Spleen (tissue), 7 donors: ENCODE measurements around the gene PCDHGC3.

Experiments used
- POLR2AphosphoS5 ChIP-seq, 3 donors: sonication (generic); formaldehyde crosslinking; IDR thresholded peaks; one replicate each; pipeline ENCODE4 v1.5.1; 2017; ENCODE audit warnings: antibody characterized with exemption in 3 of 3
- TF ChIP-seq, protein P1 (sequence below), 11 experiments: fragments of 200-600 bp in 7 of 11; fragments of 450-650 bp in 4 of 11; sonication (generic) in 4 of 11; IDR thresholded peaks in 8 of 11; conservative IDR thresholded peaks in 3 of 11; 1 replicate in 7 of 11; 2 replicates in 4 of 11; pipeline versions ENCODE4 v1.4.0 to v1.8.0; 2016 to 2021; ENCODE audit warnings: antibody characterized with exemption in 11 of 11, inconsistent platforms in 4 of 11, mild to moderate bottlenecking in 1 of 11
- donor health status: DM: no; HTN: no; CAD: no; lungs with moderate emphysema.
- donor health status: DM: no; HTN: no; CAD: no.
- donor health status: DM: no; HTN: no; CAD: no.

DNA sequence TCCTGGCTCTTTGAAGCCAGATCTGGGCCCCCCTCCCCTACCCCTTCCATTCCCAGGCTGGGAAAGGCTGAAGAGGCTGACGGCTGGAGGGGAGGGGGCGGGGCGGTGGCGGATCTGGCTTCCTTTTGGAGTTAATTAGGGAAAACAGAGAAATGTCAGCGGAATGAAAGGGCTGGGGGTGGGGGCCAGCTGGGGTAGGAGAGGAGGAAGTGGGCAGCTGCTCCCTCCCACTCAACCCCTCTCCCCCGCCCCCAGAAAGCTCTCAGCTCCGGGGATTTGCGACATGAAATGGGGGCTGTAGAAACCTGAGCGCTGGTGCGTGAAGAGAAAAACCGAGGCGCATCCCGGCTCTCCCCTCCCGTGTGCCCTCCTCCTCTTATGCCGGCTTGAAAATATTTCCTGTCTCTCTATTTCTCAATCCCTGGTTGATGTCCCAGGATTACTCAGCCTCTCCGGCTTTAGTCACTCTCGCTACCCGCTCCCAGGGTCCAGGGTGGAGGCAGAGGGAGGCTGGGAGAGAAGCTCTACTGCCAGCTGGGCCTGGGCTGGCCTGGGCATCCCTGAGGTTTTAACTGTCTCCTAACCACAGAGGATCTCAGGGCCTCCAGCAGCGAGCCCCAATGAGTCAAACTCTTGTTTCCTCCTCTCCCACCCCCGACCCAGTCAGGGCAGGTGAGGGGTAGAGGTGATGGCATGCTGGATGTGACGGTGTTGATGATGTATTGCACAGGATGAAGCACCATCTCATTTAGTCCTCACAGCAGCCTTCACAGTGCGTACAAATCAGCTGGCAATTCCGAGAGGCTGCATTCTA lies 33.2 kb downstream of the PCDHGC3 start:
- TF ChIP-seq, protein P1, sequence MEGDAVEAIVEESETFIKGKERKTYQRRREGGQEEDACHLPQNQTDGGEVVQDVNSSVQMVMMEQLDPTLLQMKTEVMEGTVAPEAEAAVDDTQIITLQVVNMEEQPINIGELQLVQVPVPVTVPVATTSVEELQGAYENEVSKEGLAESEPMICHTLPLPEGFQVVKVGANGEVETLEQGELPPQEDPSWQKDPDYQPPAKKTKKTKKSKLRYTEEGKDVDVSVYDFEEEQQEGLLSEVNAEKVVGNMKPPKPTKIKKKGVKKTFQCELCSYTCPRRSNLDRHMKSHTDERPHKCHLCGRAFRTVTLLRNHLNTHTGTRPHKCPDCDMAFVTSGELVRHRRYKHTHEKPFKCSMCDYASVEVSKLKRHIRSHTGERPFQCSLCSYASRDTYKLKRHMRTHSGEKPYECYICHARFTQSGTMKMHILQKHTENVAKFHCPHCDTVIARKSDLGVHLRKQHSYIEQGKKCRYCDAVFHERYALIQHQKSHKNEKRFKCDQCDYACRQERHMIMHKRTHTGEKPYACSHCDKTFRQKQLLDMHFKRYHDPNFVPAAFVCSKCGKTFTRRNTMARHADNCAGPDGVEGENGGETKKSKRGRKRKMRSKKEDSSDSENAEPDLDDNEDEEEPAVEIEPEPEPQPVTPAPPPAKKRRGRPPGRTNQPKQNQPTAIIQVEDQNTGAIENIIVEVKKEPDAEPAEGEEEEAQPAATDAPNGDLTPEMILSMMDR (IDR thresholded peaks at IDR 0.05 in 8 of 11, conservative IDR thresholded peaks at IDR 0.05 in 3 of 11) = no peak
- TF ChIP-seq POLR2AphosphoS5 (IDR thresholded peaks at IDR 0.05) = peak in 1 of 3 donors; percentile 45
